HepG2 (cell line): ENCODE results near the gene TMEM117. TPM values are rescaled to one million over a fixed set of nuclear protein-coding genes. Genes with fewer than 3 reads are reported as not detected.

Experiments used
- ATF3 ChIP-seq: sonication (generic); formaldehyde crosslinking; IDR thresholded peaks from 2 replicates; pipeline ENCODE4 v1.4.0; 2020; ENCODE audit warnings: missing genetic modification reagents
- CENPX ChIP-seq: sonication (generic); formaldehyde crosslinking; IDR thresholded peaks from 2 replicates; pipeline ENCODE4 v1.9.0; 2021; ENCODE audit warnings: mild to moderate bottlenecking, missing genetic modification reagents, moderate library complexity
- DRAP1 ChIP-seq: IDR thresholded peaks from 2 replicates; pipeline ENCODE4 v1.6.1; 2016; ENCODE audit warnings: missing genetic modification reagents, missing compliant biosample characterization
- MLXIP ChIP-seq: sonication (generic); formaldehyde crosslinking; IDR thresholded peaks from 2 replicates; pipeline ENCODE4 v1.9.0; 2021; ENCODE audit warnings: missing genetic modification reagents, borderline replicate concordance
- MNT ChIP-seq: fragments of 450-650 bp; IDR thresholded peaks from 2 replicates; pipeline ENCODE4 v1.6.1; 2016
- SCMH1 ChIP-seq: sonication (generic); formaldehyde crosslinking; IDR thresholded peaks from 2 replicates; pipeline ENCODE4 v1.9.0; 2021; ENCODE audit warnings: missing genetic modification reagents, mild to moderate bottlenecking, borderline replicate concordance
- SP2 ChIP-seq: sonication (generic); formaldehyde crosslinking; IDR thresholded peaks from 2 replicates; pipeline ENCODE4 v1.5.1; 2020; ENCODE audit warnings: mild to moderate bottlenecking, missing genetic modification reagents
- STAG1 ChIP-seq: sonication (generic); formaldehyde crosslinking; IDR thresholded peaks from 2 replicates; pipeline ENCODE4 v1.4.0; 2020; ENCODE audit warnings: missing genetic modification reagents
- THRA ChIP-seq: sonication (generic); formaldehyde crosslinking; IDR thresholded peaks from 2 replicates; pipeline ENCODE4 v1.4.0; 2020; ENCODE audit warnings: missing genetic modification reagents, borderline replicate concordance
- UBTF ChIP-seq: sonication (generic); formaldehyde crosslinking; IDR thresholded peaks from 2 replicates; pipeline ENCODE4 v1.4.0; 2020; ENCODE audit warnings: mild to moderate bottlenecking, missing genetic modification reagents
- ZFP82 ChIP-seq: sonication (generic); formaldehyde crosslinking; IDR thresholded peaks from 2 replicates; pipeline ENCODE4 v1.5.1; 2020; ENCODE audit warnings: mild to moderate bottlenecking, missing genetic modification reagents, borderline replicate concordance
- ZNF17 ChIP-seq: sonication (generic); formaldehyde crosslinking; IDR thresholded peaks from 2 replicates; pipeline ENCODE4 v1.5.0; 2020; ENCODE audit warnings: mild to moderate bottlenecking, missing genetic modification reagents
- ZNF414 ChIP-seq: sonication (generic); formaldehyde crosslinking; IDR thresholded peaks from 2 replicates; pipeline ENCODE4 v1.5.0; 2020; ENCODE audit warnings: missing genetic modification reagents
- ZNF431 ChIP-seq: sonication (generic); formaldehyde crosslinking; IDR thresholded peaks from 2 replicates; pipeline ENCODE4 v1.9.0; 2022; ENCODE audit warnings: missing genetic modification reagents, low read depth, mild to moderate bottlenecking, borderline replicate concordance
- ZNF615 ChIP-seq: sonication (generic); formaldehyde crosslinking; IDR thresholded peaks from 2 replicates; pipeline ENCODE4 v1.5.0; 2020; ENCODE audit warnings: mild to moderate bottlenecking, missing genetic modification reagents, borderline replicate concordance
- ZNF878 ChIP-seq: sonication (generic); formaldehyde crosslinking; IDR thresholded peaks from 2 replicates; pipeline ENCODE4 v1.8.1; 2023; ENCODE audit warnings: mild to moderate bottlenecking, missing genetic modification reagents, moderate library complexity
- polyA plus RNA-seq, 8 experiments: library from polyadenylated mRNA; depleted of rRNA in 3 of 8; stranded (reverse) in 7 of 8; unstranded in 1 of 8; fragments of >200 nt; fragmentation: Illumina TruSeq in 4 of 8; extraction: Trizol in 4 of 8; gene quantifications; 2 replicates each; pipeline versions ENCODE4 v1.2.1 to v1.2.3, GENCODE V29; 2011 to 2016; ENCODE audit warnings: low read depth in 4 of 8, missing spikeins in 1 of 8, mixed read lengths in 1 of 8; ENCODE audit not compliant: insufficient read depth in 1 of 8
- total RNA-seq, 5 experiments: library from RNA; depleted of rRNA; stranded (reverse); fragments of >200 nt; fragmentation: Illumina TruSeq; extraction: Trizol; gene quantifications; 2 replicates each; pipeline ENCODE4 v1.2.3, GENCODE V29; 2016; ENCODE audit warnings: low read depth in 1 of 5

Gene TMEM117
- total and polyA plus RNA-seq, 2 of the 13 experiments (the other 11 are each of a cell fraction or from before 2014, with no cell fraction given) = 2.8 to 8.5 TPM

GRCh38 chr12:43835656-43836474 is at the start of gene TMEM117 (continued):
- TF ChIP-seq UBTF (CRISPR knock-in tag) (peak; percentile 90; the same call in 1 of the 2 replicates), CENPX (CRISPR knock-in tag) (no peak), MNT (no peak), ZNF878 (CRISPR knock-in tag) (no peak), ZNF17 (CRISPR knock-in tag) (no peak), SCMH1 (CRISPR knock-in tag) (no peak), DRAP1 (no peak), ATF3 (CRISPR knock-in tag) (no peak), ZNF414 (CRISPR knock-in tag) (no peak), STAG1 (CRISPR knock-in tag) (0 out of 2 replicates have a peak, but pooled peaks have one; percentile 2), ZNF431 (CRISPR knock-in tag) (no peak), THRA (CRISPR knock-in tag) (no peak), MLXIP (CRISPR knock-in tag) (no peak), ZNF615 (CRISPR knock-in tag) (no peak), ZFP82 (CRISPR knock-in tag) (peak; percentile 94; the same call in 1 of the 2 replicates), SP2 (CRISPR knock-in tag) (no peak)
